Liver (tissue), 9 donors: ENCODE measurements around the gene MIR17HG. TPM values are rescaled to one million over a fixed set of nuclear protein-coding genes. Genes with fewer than 3 reads are reported as not detected.

Experiments used
- DNase-seq: peaks from one replicate; pipeline ENCODE4 v3.0.0-alpha.2; 2017; ENCODE audit warnings: low spot score
- H3K27ac ChIP-seq, 2 donors: one replicate each; pipeline ENCODE4 v1.7.0; 2013; ENCODE audit warnings: inconsistent platforms in 2 of 2, low read length in 2 of 2, control low read depth in 1 of 2, low read depth in 1 of 2, mild to moderate bottlenecking in 1 of 2
- H3K27me3 ChIP-seq, 4 donors: one replicate each; pipeline versions ENCODE4 v1.6.1 to v1.7.0; 2013; ENCODE audit warnings: low read length in 3 of 4, inconsistent platforms in 1 of 4, mild to moderate bottlenecking in 1 of 4, moderate library complexity in 1 of 4; ENCODE audit not compliant: control insufficient read depth in 4 of 4, insufficient read depth in 4 of 4
- H3K36me3 ChIP-seq, 4 donors: one replicate each; pipeline versions ENCODE4 v1.6.1 to v1.7.0; 2013; ENCODE audit warnings: low read length in 3 of 4, mild to moderate bottlenecking in 3 of 4, low read depth in 1 of 4, moderate library complexity in 1 of 4; ENCODE audit not compliant: control insufficient read depth in 4 of 4, insufficient read depth in 3 of 4
- H3K4me1 ChIP-seq, 4 donors: one replicate each; pipeline versions ENCODE4 v1.6.1 to v1.7.0; 2013; ENCODE audit warnings: low read length in 3 of 4, mild to moderate bottlenecking in 3 of 4, moderate library complexity in 1 of 4; ENCODE audit not compliant: control insufficient read depth in 4 of 4, insufficient read depth in 4 of 4
- H3K4me3 ChIP-seq, 3 donors: one replicate each; pipeline versions ENCODE4 v1.6.1 to v1.7.0; 2013; ENCODE audit warnings: low read length in 3 of 3, control low read depth in 1 of 3, low read depth in 1 of 3, mild to moderate bottlenecking in 1 of 3
- H3K9ac ChIP-seq, 2 donors: one replicate each; pipeline ENCODE4 v1.7.0; 2013; ENCODE audit warnings: low read length in 2 of 2, mild to moderate bottlenecking in 2 of 2, moderate library complexity in 2 of 2, control low read depth in 1 of 2, low read depth in 1 of 2
- H3K9me3 ChIP-seq, 4 donors: one replicate each; pipeline versions ENCODE4 v1.6.1 to v1.7.0; 2013; ENCODE audit warnings: low read length in 3 of 4; ENCODE audit not compliant: control insufficient read depth in 4 of 4
- ATF3 ChIP-seq: IDR thresholded peaks from 2 replicates; pipeline ENCODE4 v1.6.1; 2016; ENCODE audit warnings: antibody characterized with exemption
- EGR1 ChIP-seq, 2 donors: IDR thresholded peaks; 2 replicates each; pipeline ENCODE4 v1.6.1; 2016 to 2018; ENCODE audit warnings: antibody characterized with exemption in 2 of 2, low read depth in 2 of 2
- FOXA1 ChIP-seq: IDR thresholded peaks from 2 replicates; pipeline ENCODE4 v1.6.1; 2016; ENCODE audit warnings: antibody characterized with exemption
- FOXA2 ChIP-seq: IDR thresholded peaks from 2 replicates; pipeline ENCODE4 v1.6.1; 2016; ENCODE audit warnings: antibody characterized with exemption
- GABPA ChIP-seq, 2 donors: IDR thresholded peaks in 1 of 2; conservative IDR thresholded peaks in 1 of 2; 2 replicates each; pipeline ENCODE4 v1.6.1; 2016; ENCODE audit warnings: antibody characterized with exemption in 2 of 2, mild to moderate bottlenecking in 1 of 2, moderate library complexity in 1 of 2
- HNF4A ChIP-seq, 2 donors: conservative IDR thresholded peaks; 2 replicates each; pipeline ENCODE4 v1.6.1; 2016; ENCODE audit warnings: antibody characterized with exemption in 2 of 2, mild to moderate bottlenecking in 2 of 2
- HNF4G ChIP-seq: IDR thresholded peaks from 2 replicates; pipeline ENCODE4 v1.6.1; 2016; ENCODE audit warnings: antibody characterized with exemption
- JUND ChIP-seq, 2 donors: IDR thresholded peaks; 2 replicates each; pipeline ENCODE4 v1.6.1; 2016; ENCODE audit warnings: antibody characterized with exemption in 2 of 2
- NR2F2 ChIP-seq: IDR thresholded peaks from 2 replicates; pipeline ENCODE4 v1.6.1; 2016; ENCODE audit warnings: antibody characterized with exemption
- RAD21 ChIP-seq, 2 donors: IDR thresholded peaks; 2 replicates each; pipeline ENCODE4 v1.6.1; 2016; ENCODE audit warnings: antibody characterized with exemption in 2 of 2, mild to moderate bottlenecking in 2 of 2
- RXRA ChIP-seq, 2 donors: IDR thresholded peaks; 2 replicates each; pipeline ENCODE4 v1.6.1; 2017 to 2018; ENCODE audit warnings: antibody characterized with exemption in 2 of 2, mild to moderate bottlenecking in 1 of 2
- SP1 ChIP-seq: IDR thresholded peaks from 2 replicates; pipeline ENCODE4 v1.6.1; 2018; ENCODE audit warnings: antibody characterized with exemption, mild to moderate bottlenecking
- TAF1 ChIP-seq: conservative IDR thresholded peaks from 2 replicates; pipeline ENCODE4 v1.6.1; 2016; ENCODE audit warnings: antibody characterized with exemption, mild to moderate bottlenecking
- YY1 ChIP-seq: IDR thresholded peaks from 2 replicates; pipeline ENCODE4 v1.6.1; 2016; ENCODE audit warnings: antibody characterized with exemption, mild to moderate bottlenecking
- WGBS: extraction: QIAGEN DNeasy Blood & Tissue Kit; methylation state at CpG from one replicate; pipeline ENCODE4 v1.1.7; 2013; 5-methylcytosine and 5-hydroxymethylcytosine counted together
- polyA plus RNA-seq, 2 donors: library from polyadenylated mRNA; stranded (reverse) in 1 of 2; unstranded in 1 of 2; fragments of 200-250 nt in 1 of 2; fragments of >200 nt in 1 of 2; fragmentation: Nextera tagmentation in 1 of 2; extraction: Ambion mirVana in 1 of 2; gene quantifications; one replicate each; pipeline versions ENCODE4 v1.2.1 to v1.2.3, GENCODE V29; 2013 to 2015
- total RNA-seq, 2 donors: library from RNA; depleted of rRNA; stranded (reverse); fragments of >200 nt; gene quantifications; one replicate each; pipeline ENCODE4 v1.2.3, GENCODE V29; 2014
- TF ChIP-seq, protein P1 (sequence below): IDR thresholded peaks from 2 replicates; pipeline ENCODE4 v1.6.1; 2016; ENCODE audit warnings: antibody characterized with exemption, mild to moderate bottlenecking
- TF ChIP-seq, protein P2 (sequence below): fragments of 150-350 bp; IDR thresholded peaks from 2 replicates; pipeline ENCODE4 v1.5.1; 2017; ENCODE audit warnings: improper control_type of control experiment, low read depth, low read length; ENCODE audit not compliant: missing input control
- TF ChIP-seq, protein P3 (sequence below): IDR thresholded peaks from 2 replicates; pipeline ENCODE4 v1.6.1; 2016; ENCODE audit warnings: antibody characterized with exemption
- TF ChIP-seq, protein P4 (sequence below): IDR thresholded peaks from 2 replicates; pipeline ENCODE4 v1.6.1; 2016; ENCODE audit warnings: antibody characterized with exemption
- donor health status: healthy.
- donor health status: healthy.
- donor health status: healthy.
- donor health status: healthy.
- donor health status: healthy.

The MIR17HG gene
- total and polyA plus RNA-seq, 4 donors = 0.27 to 7.7 (median 4.4) TPM

- Histone ChIP-seq H3K9me3 (no peaks in the 10 kb centered on the region), H3K27ac (no peak overlapping the region), H3K27me3 (peaks cover 0 to 3% (median 0%) of the 10 kb centered on the region in 4 donors), H3K4me1 (no peaks in the 10 kb centered on the region), H3K36me3 (no peaks in the 10 kb centered on the region), H3K9ac (no peak overlapping the region), H3K4me3 (no peak overlapping the region)
- DNase-seq = no peak
- WGBS = 88% methylated on average over 5 of the region's 5 CpGs
- no peak for TF ChIP-seq TAF1
- TF ChIP-seq RXRA (IDR thresholded peaks at IDR 0.05) = no peak
- no peak for TF ChIP-seq FOXA1
- TF ChIP-seq, protein P1, sequence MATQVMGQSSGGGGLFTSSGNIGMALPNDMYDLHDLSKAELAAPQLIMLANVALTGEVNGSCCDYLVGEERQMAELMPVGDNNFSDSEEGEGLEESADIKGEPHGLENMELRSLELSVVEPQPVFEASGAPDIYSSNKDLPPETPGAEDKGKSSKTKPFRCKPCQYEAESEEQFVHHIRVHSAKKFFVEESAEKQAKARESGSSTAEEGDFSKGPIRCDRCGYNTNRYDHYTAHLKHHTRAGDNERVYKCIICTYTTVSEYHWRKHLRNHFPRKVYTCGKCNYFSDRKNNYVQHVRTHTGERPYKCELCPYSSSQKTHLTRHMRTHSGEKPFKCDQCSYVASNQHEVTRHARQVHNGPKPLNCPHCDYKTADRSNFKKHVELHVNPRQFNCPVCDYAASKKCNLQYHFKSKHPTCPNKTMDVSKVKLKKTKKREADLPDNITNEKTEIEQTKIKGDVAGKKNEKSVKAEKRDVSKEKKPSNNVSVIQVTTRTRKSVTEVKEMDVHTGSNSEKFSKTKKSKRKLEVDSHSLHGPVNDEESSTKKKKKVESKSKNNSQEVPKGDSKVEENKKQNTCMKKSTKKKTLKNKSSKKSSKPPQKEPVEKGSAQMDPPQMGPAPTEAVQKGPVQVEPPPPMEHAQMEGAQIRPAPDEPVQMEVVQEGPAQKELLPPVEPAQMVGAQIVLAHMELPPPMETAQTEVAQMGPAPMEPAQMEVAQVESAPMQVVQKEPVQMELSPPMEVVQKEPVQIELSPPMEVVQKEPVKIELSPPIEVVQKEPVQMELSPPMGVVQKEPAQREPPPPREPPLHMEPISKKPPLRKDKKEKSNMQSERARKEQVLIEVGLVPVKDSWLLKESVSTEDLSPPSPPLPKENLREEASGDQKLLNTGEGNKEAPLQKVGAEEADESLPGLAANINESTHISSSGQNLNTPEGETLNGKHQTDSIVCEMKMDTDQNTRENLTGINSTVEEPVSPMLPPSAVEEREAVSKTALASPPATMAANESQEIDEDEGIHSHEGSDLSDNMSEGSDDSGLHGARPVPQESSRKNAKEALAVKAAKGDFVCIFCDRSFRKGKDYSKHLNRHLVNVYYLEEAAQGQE = no peak
- no peak for TF ChIP-seq HNF4A (conservative IDR thresholded peaks at IDR 0.05)
- no peak for TF ChIP-seq ATF3
- TF ChIP-seq JUND (IDR thresholded peaks at IDR 0.05) = no peak
- TF ChIP-seq RAD21 (IDR thresholded peaks at IDR 0.05) = no peak
- no peak for TF ChIP-seq GABPA (IDR thresholded peaks at IDR 0.05 in 1 of 2, conservative IDR thresholded peaks at IDR 0.05 in 1 of 2)
- no peak for TF ChIP-seq YY1
- TF ChIP-seq EGR1 (IDR thresholded peaks at IDR 0.05; ENCODE audit: low read depth in 2 of 2) = no peak
These were observed 44.5 kb upstream of the MIR17HG start for GRCh38 chr13:91303031-91303430.

DNA sequence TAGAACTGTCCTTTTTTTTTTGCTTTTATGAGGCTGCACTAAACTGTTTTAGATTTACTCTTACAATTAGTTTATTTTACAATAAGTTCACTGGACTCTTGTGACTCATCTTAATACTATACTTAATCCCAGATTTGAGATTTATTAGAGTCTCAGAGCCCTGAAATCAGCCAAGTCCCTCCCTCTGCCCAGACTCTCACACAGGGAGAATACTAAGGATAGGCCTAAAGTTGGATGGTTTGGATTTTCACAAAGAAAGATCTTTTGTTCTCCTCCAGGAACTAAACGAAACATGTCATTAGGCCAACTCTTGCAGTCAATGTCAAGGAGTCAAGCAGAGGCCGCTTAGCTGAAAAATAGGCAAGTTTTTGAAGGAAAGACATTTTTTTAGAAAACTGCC, 42.7 kb upstream of the MIR17HG start:
- H3K4me3 ChIP-seq = no peak overlapping the region
- WGBS = 89% methylated on average over 2 of the region's 2 CpGs
- no peak for DNase-seq
- no peak overlapping the region for H3K27ac ChIP-seq
- no peaks in the 10 kb centered on the region for H3K9me3 ChIP-seq
- H3K27me3 ChIP-seq = peaks cover 0 to 3% (median 0%) of the 10 kb centered on the region in 4 donors
- H3K4me1 ChIP-seq = no peaks in the 10 kb centered on the region
- H3K36me3 ChIP-seq = no peaks in the 10 kb centered on the region
- TF ChIP-seq RAD21 (IDR thresholded peaks at IDR 0.05) (no peak), NR2F2 (no peak), JUND (IDR thresholded peaks at IDR 0.05) (no peak), HNF4G (no peak), FOXA2 (no peak), ATF3 (no peak), RXRA (IDR thresholded peaks at IDR 0.05) (no peak), FOXA1 (no peak), HNF4A (conservative IDR thresholded peaks at IDR 0.05) (no peak), GABPA (IDR thresholded peaks at IDR 0.05 in 1 of 2, conservative IDR thresholded peaks at IDR 0.05 in 1 of 2) (no peak), EGR1 (IDR thresholded peaks at IDR 0.05; ENCODE audit: low read depth in 2 of 2) (no peak), SP1 (no peak), TAF1 (no peak), YY1 (no peak)
- TF ChIP-seq, protein P2, sequence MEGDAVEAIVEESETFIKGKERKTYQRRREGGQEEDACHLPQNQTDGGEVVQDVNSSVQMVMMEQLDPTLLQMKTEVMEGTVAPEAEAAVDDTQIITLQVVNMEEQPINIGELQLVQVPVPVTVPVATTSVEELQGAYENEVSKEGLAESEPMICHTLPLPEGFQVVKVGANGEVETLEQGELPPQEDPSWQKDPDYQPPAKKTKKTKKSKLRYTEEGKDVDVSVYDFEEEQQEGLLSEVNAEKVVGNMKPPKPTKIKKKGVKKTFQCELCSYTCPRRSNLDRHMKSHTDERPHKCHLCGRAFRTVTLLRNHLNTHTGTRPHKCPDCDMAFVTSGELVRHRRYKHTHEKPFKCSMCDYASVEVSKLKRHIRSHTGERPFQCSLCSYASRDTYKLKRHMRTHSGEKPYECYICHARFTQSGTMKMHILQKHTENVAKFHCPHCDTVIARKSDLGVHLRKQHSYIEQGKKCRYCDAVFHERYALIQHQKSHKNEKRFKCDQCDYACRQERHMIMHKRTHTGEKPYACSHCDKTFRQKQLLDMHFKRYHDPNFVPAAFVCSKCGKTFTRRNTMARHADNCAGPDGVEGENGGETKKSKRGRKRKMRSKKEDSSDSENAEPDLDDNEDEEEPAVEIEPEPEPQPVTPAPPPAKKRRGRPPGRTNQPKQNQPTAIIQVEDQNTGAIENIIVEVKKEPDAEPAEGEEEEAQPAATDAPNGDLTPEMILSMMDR = no peak
- TF ChIP-seq, protein P3, sequence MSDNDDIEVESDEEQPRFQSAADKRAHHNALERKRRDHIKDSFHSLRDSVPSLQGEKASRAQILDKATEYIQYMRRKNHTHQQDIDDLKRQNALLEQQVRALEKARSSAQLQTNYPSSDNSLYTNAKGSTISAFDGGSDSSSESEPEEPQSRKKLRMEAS = no peak
- TF ChIP-seq, protein P1 = no peak
- TF ChIP-seq, protein P4, sequence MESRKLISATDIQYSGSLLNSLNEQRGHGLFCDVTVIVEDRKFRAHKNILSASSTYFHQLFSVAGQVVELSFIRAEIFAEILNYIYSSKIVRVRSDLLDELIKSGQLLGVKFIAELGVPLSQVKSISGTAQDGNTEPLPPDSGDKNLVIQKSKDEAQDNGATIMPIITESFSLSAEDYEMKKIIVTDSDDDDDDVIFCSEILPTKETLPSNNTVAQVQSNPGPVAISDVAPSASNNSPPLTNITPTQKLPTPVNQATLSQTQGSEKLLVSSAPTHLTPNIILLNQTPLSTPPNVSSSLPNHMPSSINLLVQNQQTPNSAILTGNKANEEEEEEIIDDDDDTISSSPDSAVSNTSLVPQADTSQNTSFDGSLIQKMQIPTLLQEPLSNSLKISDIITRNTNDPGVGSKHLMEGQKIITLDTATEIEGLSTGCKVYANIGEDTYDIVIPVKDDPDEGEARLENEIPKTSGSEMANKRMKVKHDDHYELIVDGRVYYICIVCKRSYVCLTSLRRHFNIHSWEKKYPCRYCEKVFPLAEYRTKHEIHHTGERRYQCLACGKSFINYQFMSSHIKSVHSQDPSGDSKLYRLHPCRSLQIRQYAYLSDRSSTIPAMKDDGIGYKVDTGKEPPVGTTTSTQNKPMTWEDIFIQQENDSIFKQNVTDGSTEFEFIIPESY = no peak
- H3K9ac ChIP-seq = no peak overlapping the region
